ENCODE measurements around the gene VWA8. TPM values are rescaled to one million over a fixed set of nuclear protein-coding genes. Genes with fewer than 3 reads are reported as not detected.

The VWA8 gene
- polyA plus RNA-seq, 1 of the 3 experiments (the other 2 are of a cell fraction) = 5.5 TPM

- no peaks in the 10 kb centered on the region for H3K36me3 ChIP-seq (replicated peaks in 1 of 2; ENCODE audit: control insufficient read depth in 1 of 2, insufficient read depth in 2 of 2, low read length in 1 of 2)
- H4K20me1 ChIP-seq (ENCODE audit: insufficient read depth) = no peaks in the 10 kb centered on the region
- no peaks in the 10 kb centered on the region for H3K79me2 ChIP-seq (ENCODE audit: insufficient read depth)
- H3K4me1 ChIP-seq (ENCODE audit: control insufficient read depth in 1 of 2, insufficient read depth in 2 of 2, low read depth in 1 of 2, low read length in 1 of 2) = no peaks in the 10 kb centered on the region
- H3F3A ChIP-seq (replicated peaks; ENCODE audit: insufficient read depth) = no peaks in the 10 kb centered on the region
- no peak overlapping the region for H2AFZ ChIP-seq (ENCODE audit: low read depth)
- H3K27me3 ChIP-seq (ENCODE audit: insufficient read depth) = peaks cover 7% of the 10 kb centered on the region; the same call in 1 of the 2 replicates
- DNase-seq = no peak
- H3K4me2 ChIP-seq = no peak overlapping the region
- H3K4me3 ChIP-seq (ENCODE audit: low read depth in 2 of 2, low read length in 1 of 2) = no peak overlapping the region
- no peak overlapping the region for H3K27ac ChIP-seq (ENCODE audit: low read depth in 2 of 2, low read length in 1 of 2)
- 68% methylated on average over 6 of the region's 7 CpGs for WGBS (ENCODE audit: low lambda C conversion rate)
- CTCF ChIA-PET = no interaction called here
- no peaks in the 10 kb centered on the region for H3K9me2 ChIP-seq
- TF ChIP-seq, protein P1, sequence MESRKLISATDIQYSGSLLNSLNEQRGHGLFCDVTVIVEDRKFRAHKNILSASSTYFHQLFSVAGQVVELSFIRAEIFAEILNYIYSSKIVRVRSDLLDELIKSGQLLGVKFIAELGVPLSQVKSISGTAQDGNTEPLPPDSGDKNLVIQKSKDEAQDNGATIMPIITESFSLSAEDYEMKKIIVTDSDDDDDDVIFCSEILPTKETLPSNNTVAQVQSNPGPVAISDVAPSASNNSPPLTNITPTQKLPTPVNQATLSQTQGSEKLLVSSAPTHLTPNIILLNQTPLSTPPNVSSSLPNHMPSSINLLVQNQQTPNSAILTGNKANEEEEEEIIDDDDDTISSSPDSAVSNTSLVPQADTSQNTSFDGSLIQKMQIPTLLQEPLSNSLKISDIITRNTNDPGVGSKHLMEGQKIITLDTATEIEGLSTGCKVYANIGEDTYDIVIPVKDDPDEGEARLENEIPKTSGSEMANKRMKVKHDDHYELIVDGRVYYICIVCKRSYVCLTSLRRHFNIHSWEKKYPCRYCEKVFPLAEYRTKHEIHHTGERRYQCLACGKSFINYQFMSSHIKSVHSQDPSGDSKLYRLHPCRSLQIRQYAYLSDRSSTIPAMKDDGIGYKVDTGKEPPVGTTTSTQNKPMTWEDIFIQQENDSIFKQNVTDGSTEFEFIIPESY (IDR thresholded peaks at IDR 0.05; ENCODE audit: borderline replicate concordance, low read depth) = no peak
- TF ChIP-seq RCOR1 (IDR thresholded peaks at IDR 0.05; ENCODE audit: low read length) (no peak), YY1 (IDR thresholded peaks at IDR 0.05; ENCODE audit: low read depth) (no peak), RAD21 (IDR thresholded peaks at IDR 0.05; ENCODE audit: low read length) (no peak), JUND (IDR thresholded peaks at IDR 0.05) (no peak)
- TF ChIP-seq, protein P2, sequence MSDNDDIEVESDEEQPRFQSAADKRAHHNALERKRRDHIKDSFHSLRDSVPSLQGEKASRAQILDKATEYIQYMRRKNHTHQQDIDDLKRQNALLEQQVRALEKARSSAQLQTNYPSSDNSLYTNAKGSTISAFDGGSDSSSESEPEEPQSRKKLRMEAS (IDR thresholded peaks at IDR 0.05; ENCODE audit: low read depth) = no peak
- TF ChIP-seq, protein P3, sequence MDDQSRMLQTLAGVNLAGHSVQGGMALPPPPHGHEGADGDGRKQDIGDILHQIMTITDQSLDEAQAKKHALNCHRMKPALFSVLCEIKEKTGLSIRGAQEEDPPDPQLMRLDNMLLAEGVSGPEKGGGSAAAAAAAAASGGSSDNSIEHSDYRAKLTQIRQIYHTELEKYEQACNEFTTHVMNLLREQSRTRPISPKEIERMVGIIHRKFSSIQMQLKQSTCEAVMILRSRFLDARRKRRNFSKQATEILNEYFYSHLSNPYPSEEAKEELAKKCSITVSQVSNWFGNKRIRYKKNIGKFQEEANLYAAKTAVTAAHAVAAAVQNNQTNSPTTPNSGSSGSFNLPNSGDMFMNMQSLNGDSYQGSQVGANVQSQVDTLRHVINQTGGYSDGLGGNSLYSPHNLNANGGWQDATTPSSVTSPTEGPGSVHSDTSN (IDR thresholded peaks at IDR 0.05) = no peak
- H3K9me3 ChIP-seq = no peaks in the 10 kb centered on the region
- POLR2A ChIA-PET = no interaction called here
- H3K9ac ChIP-seq = no peak overlapping the region
These were observed 440.8 kb downstream of the VWA8 start for GRCh38 chr13:41520016-41520659.

Small RNA genes within 50 kb of the gene (small RNA-seq; reads per million reads assigned to genes)
- gene RN7SL515P (0 reads per million in 7 experiments), gene RNU6-74P (0 reads per million in 7 experiments), gene RPS28P8 (0 reads per million in 7 experiments)

Other genes with a start within 250 kb of the VWA8 start
- gene DGKH, start 87.5 kb upstream of the VWA8 start, polyA plus RNA-seq (2012; rRNA removed) = 2.5 and 3.2 TPM in 2 replicates